PC-3 (cell line): ENCODE data around the gene MEGF6. TPM values are rescaled to one million over a fixed set of nuclear protein-coding genes. Genes with fewer than 3 reads are reported as not detected.

ENCODE experiments used
- ATAC-seq: fragments of 200-7000 bp; cut with Tn5 transposase; 2 replicates; pipeline ENCODE4 v1.9.1; 2020; ENCODE audit warnings: mild to moderate bottlenecking, moderate library complexity
- BruUV-seq: library from RNA; stranded (reverse); fragments of 400-500 nt; replicated peaks from 2 replicates; lab custom pipeline; 2021; lab: Mats Ljungman, UMichigan
- CTCF ChIA-PET: fragments of 300-600 bp; sonication (Branson Sonifier 250); formaldehyde crosslinking; loops from one replicate; lab custom pipeline; 2022; ENCODE audit warnings: antibody characterized with exemption; lab: Charles Lee
- POLR2A ChIA-PET: fragments of 300-600 bp; sonication (Branson Sonifier 250); formaldehyde crosslinking; loops from one replicate; lab custom pipeline; 2022; ENCODE audit warnings: antibody characterized with exemption; ENCODE audit not compliant: unreplicated experiment; lab: Charles Lee
- DNase-seq: peaks from one replicate; pipeline ENCODE4 v3.0.0-alpha.2; 2015
- H2AFZ ChIP-seq: fragments of 300-600 bp; sonication (generic); 2 replicates; pipeline ENCODE4 v1.6.0; 2016; ENCODE audit warnings: antibody characterized with exemption, low read length
- H3F3A ChIP-seq: fragments of 300-600 bp; sonication (generic); one replicate; pipeline ENCODE4 v1.6.0; 2017; ENCODE audit warnings: antibody characterized with exemption, low read length, control low read depth, mild to moderate bottlenecking; ENCODE audit not compliant: unreplicated experiment
- H3K27ac ChIP-seq: fragments of 300-600 bp; sonication (generic); 2 replicates; pipeline ENCODE4 v1.5.1; 2016; ENCODE audit warnings: mild to moderate bottlenecking, low read length
- H3K27me3 ChIP-seq: fragments of 300-600 bp; sonication (generic); 2 replicates; pipeline ENCODE4 v1.6.1; 2016; ENCODE audit warnings: low read length, mixed read lengths
- H3K36me3 ChIP-seq: fragments of 300-600 bp; sonication (generic); 2 replicates; pipeline ENCODE4 v1.6.1; 2016; ENCODE audit warnings: low read depth, mixed run types, low read length, mixed read lengths
- H3K4me1 ChIP-seq: fragments of 300-600 bp; sonication (generic); 2 replicates; pipeline ENCODE4 v1.5.1; 2016; ENCODE audit warnings: low read length; ENCODE audit not compliant: insufficient read depth
- H3K4me2 ChIP-seq: fragments of 300-600 bp; sonication (generic); 2 replicates; pipeline ENCODE4 v1.6.0; 2016; ENCODE audit warnings: low read length
- H3K4me3 ChIP-seq: fragments of 300-600 bp; sonication (generic); 2 replicates; pipeline ENCODE4 v1.5.1; 2016; ENCODE audit warnings: mild to moderate bottlenecking, low read length, mixed read lengths
- H3K79me2 ChIP-seq: fragments of 300-600 bp; sonication (generic); 2 replicates; pipeline ENCODE4 v1.6.1; 2017; ENCODE audit warnings: low read length, mixed read lengths
- H3K9ac ChIP-seq: fragments of 300-600 bp; sonication (generic); 2 replicates; pipeline ENCODE4 v1.6.0; 2016; ENCODE audit warnings: mild to moderate bottlenecking, low read length
- H3K9me2 ChIP-seq: fragments of 300-600 bp; sonication (generic); replicated peaks from 2 replicates; pipeline ENCODE4 v1.6.1; 2016; ENCODE audit warnings: mixed run types, low read length, mixed read lengths
- H3K9me3 ChIP-seq: fragments of 300-600 bp; sonication (generic); 2 replicates; pipeline ENCODE4 v1.6.1; 2016; ENCODE audit warnings: low read length, mixed read lengths
- H4K20me1 ChIP-seq: fragments of 300-600 bp; sonication (generic); 2 replicates; pipeline ENCODE4 v1.6.1; 2016; ENCODE audit warnings: low read length, mixed read lengths
- EZH2 ChIP-seq: fragments of 300-600 bp; sonication (generic); IDR thresholded peaks from one replicate; pipeline ENCODE4 v1.6.1; 2017; ENCODE audit warnings: antibody characterized with exemption, mild to moderate bottlenecking, low read length; ENCODE audit not compliant: unreplicated experiment
- EZH2phosphoT487 ChIP-seq: fragments of 300-600 bp; sonication (generic); IDR thresholded peaks from 2 replicates; pipeline ENCODE4 v1.6.1; 2018; ENCODE audit warnings: mild to moderate bottlenecking, antibody characterized with exemption, low read length, borderline replicate concordance
- intact Hi-C: fragments of 100-400 bp; cut with micrococcal nuclease; formaldehyde crosslinking; loops from 2 replicates; pipeline ENCODE4 v1.9.0; 2023
- total RNA-seq: library from RNA; depleted of rRNA; stranded (reverse); fragments of >200 nt; gene quantifications from 2 replicates; pipeline ENCODE4 v1.2.3, GENCODE V29; 2014
- TF ChIP-seq, protein P1 (sequence below): fragments of 300-600 bp; sonication (generic); conservative IDR thresholded peaks from 2 replicates; pipeline ENCODE4 v1.5.1; 2017; ENCODE audit warnings: antibody characterized with exemption, low read depth, mild to moderate bottlenecking, low read length

Gene MEGF6
- total RNA-seq, 1 experiment from 2014 or later, result 32.5 TPM

DNA sequence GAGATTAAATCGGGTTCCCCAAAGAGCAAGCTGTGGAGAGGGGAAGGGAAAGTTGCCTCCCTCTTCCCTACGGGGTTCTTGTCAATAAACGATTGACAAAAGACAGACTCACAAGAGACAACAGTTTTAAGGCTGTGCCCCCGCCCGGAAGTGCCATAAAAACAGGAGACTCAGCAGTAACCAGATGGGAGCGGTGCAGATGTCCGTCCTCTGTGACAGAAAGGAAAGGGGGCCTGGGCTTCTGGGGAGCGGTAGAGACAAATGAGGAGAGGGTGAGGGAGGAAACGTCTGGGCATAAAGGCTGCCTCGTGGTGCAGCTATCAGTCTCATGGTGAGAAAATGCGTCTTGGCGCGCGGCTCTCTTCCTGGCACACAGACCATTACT is 46.9 kb upstream of the MEGF6 start:
- H2AFZ ChIP-seq, result no peak overlapping the region
- CTCF ChIA-PET, result no interaction called here
- H3K27me3 ChIP-seq, result peaks cover 57% of the 10 kb centered on the region
- H3K4me3 ChIP-seq, result no peak overlapping the region
- H4K20me1 ChIP-seq, result no peaks in the 10 kb centered on the region
- POLR2A ChIA-PET, result no interaction called here
- TF ChIP-seq EZH2phosphoT487 (no peak), EZH2 (no peak)
- TF ChIP-seq, protein P1, sequence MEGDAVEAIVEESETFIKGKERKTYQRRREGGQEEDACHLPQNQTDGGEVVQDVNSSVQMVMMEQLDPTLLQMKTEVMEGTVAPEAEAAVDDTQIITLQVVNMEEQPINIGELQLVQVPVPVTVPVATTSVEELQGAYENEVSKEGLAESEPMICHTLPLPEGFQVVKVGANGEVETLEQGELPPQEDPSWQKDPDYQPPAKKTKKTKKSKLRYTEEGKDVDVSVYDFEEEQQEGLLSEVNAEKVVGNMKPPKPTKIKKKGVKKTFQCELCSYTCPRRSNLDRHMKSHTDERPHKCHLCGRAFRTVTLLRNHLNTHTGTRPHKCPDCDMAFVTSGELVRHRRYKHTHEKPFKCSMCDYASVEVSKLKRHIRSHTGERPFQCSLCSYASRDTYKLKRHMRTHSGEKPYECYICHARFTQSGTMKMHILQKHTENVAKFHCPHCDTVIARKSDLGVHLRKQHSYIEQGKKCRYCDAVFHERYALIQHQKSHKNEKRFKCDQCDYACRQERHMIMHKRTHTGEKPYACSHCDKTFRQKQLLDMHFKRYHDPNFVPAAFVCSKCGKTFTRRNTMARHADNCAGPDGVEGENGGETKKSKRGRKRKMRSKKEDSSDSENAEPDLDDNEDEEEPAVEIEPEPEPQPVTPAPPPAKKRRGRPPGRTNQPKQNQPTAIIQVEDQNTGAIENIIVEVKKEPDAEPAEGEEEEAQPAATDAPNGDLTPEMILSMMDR, result no peak
- no peak overlapping the region for H3K27ac ChIP-seq
- H3K4me2 ChIP-seq, result no peak overlapping the region
- BruUV-seq, result no TSS peak
- H3K9me2 ChIP-seq, result no peaks in the 10 kb centered on the region
- ATAC-seq (no peak), DNase-seq (no peak)
- intact Hi-C loops, result no loop called here
- H3K9me3 ChIP-seq, result no peaks in the 10 kb centered on the region
- H3K4me1 ChIP-seq, result no peaks in the 10 kb centered on the region
- no peak overlapping the region for H3K9ac ChIP-seq
- H3F3A ChIP-seq, result no peaks in the 10 kb centered on the region
- no peaks in the 10 kb centered on the region for H3K79me2 ChIP-seq
- H3K36me3 ChIP-seq, result no peaks in the 10 kb centered on the region

- Histone ChIP-seq H3K9me2 (no peaks in the 10 kb centered on the region), H3K27ac (no peak overlapping the region), H3K4me2 (no peak overlapping the region), H2AFZ (no peak overlapping the region), H3K9ac (no peak overlapping the region), H3K27me3 (peaks cover 62% of the 10 kb centered on the region), H3F3A (no peaks in the 10 kb centered on the region), H4K20me1 (no peaks in the 10 kb centered on the region), H3K9me3 (no peaks in the 10 kb centered on the region), H3K4me3 (no peak overlapping the region), H3K36me3 (no peaks in the 10 kb centered on the region), H3K79me2 (no peaks in the 10 kb centered on the region), H3K4me1 (no peaks in the 10 kb centered on the region)
- BruUV-seq, result no TSS peak
- TF ChIP-seq, protein P1, result no peak
- TF ChIP-seq EZH2phosphoT487, result no peak
- TF ChIP-seq EZH2, result no peak
- ChIA-PET CTCF (no interaction called here), POLR2A (no interaction called here)
- intact Hi-C loops, result no loop called here
- DNase-seq (no peak), ATAC-seq (no peak)
Observed at GRCh38 chr1:3657578-3658230, 46.4 kb upstream of the MEGF6 start.

DNA sequence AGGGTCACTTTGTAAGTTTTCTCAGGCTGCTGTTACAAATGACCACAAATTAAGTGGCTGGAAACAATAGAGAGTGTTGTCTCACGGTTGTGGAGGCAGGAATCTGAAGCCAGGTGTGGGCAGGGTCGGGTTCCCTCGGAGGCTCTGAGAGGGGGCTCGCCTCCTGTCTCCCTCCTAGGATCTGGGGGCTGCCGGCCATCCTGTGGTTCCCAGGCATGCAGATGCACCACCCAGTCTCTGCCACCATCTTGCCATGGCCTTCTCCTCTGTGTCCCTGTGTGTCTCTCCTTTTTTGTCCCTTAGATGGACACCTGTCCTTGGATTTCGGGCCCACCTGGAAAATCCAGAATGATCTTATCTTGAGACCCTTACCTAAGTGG is 45.8 kb upstream of the MEGF6 start:
- ATAC-seq, result no peak
- BruUV-seq, result no TSS peak
- H3K9me2 ChIP-seq, result no peaks in the 10 kb centered on the region

More for the DNA sequence above, 45.8 kb upstream of the MEGF6 start:
- Histone ChIP-seq H3K36me3 (no peaks in the 10 kb centered on the region), H3K27me3 (peaks cover 65% of the 10 kb centered on the region), H3K79me2 (no peaks in the 10 kb centered on the region), H3K9me3 (no peaks in the 10 kb centered on the region), H3K4me3 (no peak overlapping the region), H2AFZ (no peak overlapping the region), H4K20me1 (no peaks in the 10 kb centered on the region), H3K27ac (no peak overlapping the region), H3F3A (no peaks in the 10 kb centered on the region), H3K9ac (no peak overlapping the region), H3K4me1 (no peaks in the 10 kb centered on the region), H3K4me2 (no peak overlapping the region)
- ChIA-PET POLR2A (no interaction called here), CTCF (no interaction called here)
- no peak for DNase-seq
- no peak for TF ChIP-seq EZH2phosphoT487
- intact Hi-C loops, result no loop called here
